ENCODE data around the gene CDH24.

- TF ChIP-seq CBX8 (IDR thresholded peaks at IDR 0.05) (no peak), NR3C1 (IDR thresholded peaks at IDR 0.05) (no peak), CHD2 (IDR thresholded peaks at IDR 0.05; ENCODE audit: low read length, partially characterized antibody) (no peak), REST (IDR thresholded peaks at IDR 0.05) (no peak), BHLHE40 (IDR thresholded peaks at IDR 0.05; ENCODE audit: low read depth, low read length) (no peak), ELK1 (IDR thresholded peaks at IDR 0.05; ENCODE audit: low read depth, low read length) (no peak), RCOR1 (IDR thresholded peaks at IDR 0.05; ENCODE audit: low read depth, low read length) (no peak), POLR2A (IDR thresholded peaks at IDR 0.05; ENCODE audit: low read length) (no peak), MAX (IDR thresholded peaks at IDR 0.05) (no peak), ZC3H11A (IDR thresholded peaks at IDR 0.05) (no peak)
- TF ChIP-seq, protein P1, sequence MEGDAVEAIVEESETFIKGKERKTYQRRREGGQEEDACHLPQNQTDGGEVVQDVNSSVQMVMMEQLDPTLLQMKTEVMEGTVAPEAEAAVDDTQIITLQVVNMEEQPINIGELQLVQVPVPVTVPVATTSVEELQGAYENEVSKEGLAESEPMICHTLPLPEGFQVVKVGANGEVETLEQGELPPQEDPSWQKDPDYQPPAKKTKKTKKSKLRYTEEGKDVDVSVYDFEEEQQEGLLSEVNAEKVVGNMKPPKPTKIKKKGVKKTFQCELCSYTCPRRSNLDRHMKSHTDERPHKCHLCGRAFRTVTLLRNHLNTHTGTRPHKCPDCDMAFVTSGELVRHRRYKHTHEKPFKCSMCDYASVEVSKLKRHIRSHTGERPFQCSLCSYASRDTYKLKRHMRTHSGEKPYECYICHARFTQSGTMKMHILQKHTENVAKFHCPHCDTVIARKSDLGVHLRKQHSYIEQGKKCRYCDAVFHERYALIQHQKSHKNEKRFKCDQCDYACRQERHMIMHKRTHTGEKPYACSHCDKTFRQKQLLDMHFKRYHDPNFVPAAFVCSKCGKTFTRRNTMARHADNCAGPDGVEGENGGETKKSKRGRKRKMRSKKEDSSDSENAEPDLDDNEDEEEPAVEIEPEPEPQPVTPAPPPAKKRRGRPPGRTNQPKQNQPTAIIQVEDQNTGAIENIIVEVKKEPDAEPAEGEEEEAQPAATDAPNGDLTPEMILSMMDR (IDR thresholded peaks at IDR 0.05): no peak
These were observed 6.3 kb upstream of the CDH24 start for GRCh38 chr14:23063601-23064000.

Measured in A549 (cell line).